Ascending aorta (tissue), 2 donors: ENCODE results near the gene CDK3. TPM values are rescaled to one million over a fixed set of nuclear protein-coding genes. Genes with fewer than 3 reads are reported as not detected.

Source experiments
- DNase-seq, 2 donors: peaks; one replicate each; pipeline ENCODE4 v3.0.0-alpha.2; 2019; ENCODE audit warnings: low spot score in 2 of 2
- H3K27ac ChIP-seq, 2 donors: fragments of 200-600 bp; sonication (generic); one replicate each; pipeline ENCODE4 v1.5.1; 2016 to 2017; ENCODE audit warnings: mild to moderate bottlenecking in 1 of 2
- H3K27me3 ChIP-seq: fragments of 200-600 bp; sonication (generic); one replicate; pipeline ENCODE4 v1.5.1; 2017
- H3K36me3 ChIP-seq, 2 donors: fragments of 200-600 bp; sonication (generic); one replicate each; pipeline ENCODE4 v1.5.1; 2016
- H3K4me1 ChIP-seq, 2 donors: fragments of 200-600 bp; sonication (generic); one replicate each; pipeline ENCODE4 v1.5.1; 2016 to 2017; ENCODE audit warnings: mild to moderate bottlenecking in 1 of 2
- H3K4me3 ChIP-seq, 2 donors: fragments of 200-600 bp; sonication (generic); one replicate each; pipeline ENCODE4 v1.5.1; 2016 to 2017; ENCODE audit warnings: mild to moderate bottlenecking in 1 of 2
- H3K9me3 ChIP-seq, 2 donors: fragments of 200-600 bp; sonication (generic); one replicate each; pipeline ENCODE4 v1.5.1; 2016
- CTCF ChIP-seq, 3 experiments: fragments of 200-600 bp in 2 of 3; fragments of 450-650 bp in 1 of 3; sonication (generic) in 2 of 3; IDR thresholded peaks; one replicate each; pipeline ENCODE4 v1.5.1; 2016 to 2019; ENCODE audit warnings: antibody characterized with exemption in 3 of 3, mild to moderate bottlenecking in 1 of 3, moderate library complexity in 1 of 3
- intact Hi-C: fragments of 100-400 bp; cut with DNase I; formaldehyde crosslinking; loops from one replicate; pipeline ENCODE4 v1.15.1; 2023
- total RNA-seq: library from RNA; depleted of rRNA; stranded (reverse); fragments of >200 nt; gene quantifications from one replicate; pipeline ENCODE4 v1.1.0, GENCODE V29; 2016

CDK3 gene
- total RNA-seq, 1 donor from 2014 or later: 2.1 TPM

GRCh38 chr17:76013377-76013932 lies 12.8 kb downstream of the CDK3 start:
- H3K4me3 ChIP-seq: no peak overlapping the region
- no peak overlapping the region for H3K27ac ChIP-seq
- no peak for DNase-seq
- no peaks in the 10 kb centered on the region for H3K36me3 ChIP-seq
- no peak for TF ChIP-seq CTCF (IDR thresholded peaks at IDR 0.05)
- H3K27me3 ChIP-seq: no peaks in the 10 kb centered on the region
- no peaks in the 10 kb centered on the region for H3K9me3 ChIP-seq
- intact Hi-C loops: no loop called here
- no peaks in the 10 kb centered on the region for H3K4me1 ChIP-seq

GRCh38 chr17:76014100-76014924 lies 13.7 kb downstream of the CDK3 start:
- Histone ChIP-seq H3K36me3 (no peaks in the 10 kb centered on the region), H3K9me3 (no peaks in the 10 kb centered on the region), H3K4me3 (no peak overlapping the region), H3K27ac (no peak overlapping the region), H3K4me1 (no peaks in the 10 kb centered on the region), H3K27me3 (no peaks in the 10 kb centered on the region)
- TF ChIP-seq CTCF (IDR thresholded peaks at IDR 0.05): peak; percentile 85 to 94 (median 93)
- peak in 1 of 2 donors; percentile 78 for DNase-seq
- intact Hi-C loops: no loop called here

GRCh38 chr17:76014925-76015261 lies 14.2 kb downstream of the CDK3 start:
- Histone ChIP-seq H3K4me3 (no peak overlapping the region), H3K27ac (no peak overlapping the region), H3K27me3 (no peaks in the 10 kb centered on the region), H3K4me1 (no peaks in the 10 kb centered on the region), H3K9me3 (no peaks in the 10 kb centered on the region), H3K36me3 (no peaks in the 10 kb centered on the region)
- no peak for TF ChIP-seq CTCF (IDR thresholded peaks at IDR 0.05)
- intact Hi-C loops: no loop called here
- DNase-seq: no peak

- DNase-seq: no peak
- Histone ChIP-seq H3K36me3 (no peaks in the 10 kb centered on the region), H3K9me3 (no peaks in the 10 kb centered on the region), H3K27ac (no peak overlapping the region), H3K27me3 (no peaks in the 10 kb centered on the region), H3K4me1 (no peaks in the 10 kb centered on the region), H3K4me3 (no peak overlapping the region)
- no peak for TF ChIP-seq CTCF (IDR thresholded peaks at IDR 0.05)
- intact Hi-C loops: no loop called here
These were observed 17.1 kb downstream of the CDK3 start for GRCh38 chr17:76017481-76018339.

- DNase-seq: no peak
- no peaks in the 10 kb centered on the region for H3K36me3 ChIP-seq
- no peak overlapping the region for H3K27ac ChIP-seq
- intact Hi-C loops: no loop called here
- no peak overlapping the region for H3K4me3 ChIP-seq
- H3K4me1 ChIP-seq: no peaks in the 10 kb centered on the region
- TF ChIP-seq CTCF (IDR thresholded peaks at IDR 0.05): no peak
- no peaks in the 10 kb centered on the region for H3K27me3 ChIP-seq
- H3K9me3 ChIP-seq: no peaks in the 10 kb centered on the region
These were observed 17.7 kb downstream of the CDK3 start for GRCh38 chr17:76018340-76018680.
